H9 (cell line): ENCODE results near the gene HSPB1. TPM values are rescaled to one million over a fixed set of nuclear protein-coding genes. Genes with fewer than 3 reads are reported as not detected.

Experiments
- DNase-seq: peaks from one replicate; pipeline ENCODE4 v3.0.0-alpha.2; 2017
- H2AFZ ChIP-seq: one replicate; pipeline ENCODE4 v1.6.1; 2013; ENCODE audit warnings: mild to moderate bottlenecking, low read length, control low read depth, moderate library complexity
- H2AK5ac ChIP-seq: 2 replicates; pipeline ENCODE4 v1.6.1; 2013; ENCODE audit warnings: low read length, control low read depth, mixed read lengths; ENCODE audit not compliant: insufficient read length
- H2BK120ac ChIP-seq: one replicate; pipeline ENCODE4 v1.6.1; 2013; ENCODE audit warnings: low read depth, mild to moderate bottlenecking, low read length, control low read depth, inconsistent platforms; ENCODE audit not compliant: poor library complexity, severe bottlenecking
- H2BK12ac ChIP-seq: 2 replicates; pipeline ENCODE4 v1.6.1; 2013; ENCODE audit warnings: low read length, control low read depth, mixed read lengths, low read depth; ENCODE audit not compliant: insufficient read length
- H2BK15ac ChIP-seq: 2 replicates; pipeline ENCODE4 v1.6.1; 2013; ENCODE audit warnings: low read depth, low read length, control low read depth
- H2BK20ac ChIP-seq: one replicate; pipeline ENCODE4 v1.6.1; 2013; ENCODE audit warnings: low read depth, mild to moderate bottlenecking, low read length, control low read depth, inconsistent platforms; ENCODE audit not compliant: poor library complexity, severe bottlenecking
- H2BK5ac ChIP-seq: 2 replicates; pipeline ENCODE4 v1.6.1; 2013; ENCODE audit warnings: low read length, control low read depth, mixed read lengths; ENCODE audit not compliant: insufficient read length
- H3K14ac ChIP-seq: 2 replicates; pipeline ENCODE4 v1.6.1; 2013; ENCODE audit warnings: low read length, control low read depth; ENCODE audit not compliant: insufficient read depth
- H3K18ac ChIP-seq: 2 replicates; pipeline ENCODE4 v1.6.1; 2013; ENCODE audit warnings: low read depth, mild to moderate bottlenecking, mixed read lengths, low read length, control low read depth; ENCODE audit not compliant: insufficient read length
- H3K23ac ChIP-seq: 2 replicates; pipeline ENCODE4 v1.6.1; 2013; ENCODE audit warnings: low read length, control low read depth, mixed read lengths, low read depth; ENCODE audit not compliant: insufficient read length
- H3K23me2 ChIP-seq: 2 replicates; pipeline ENCODE4 v1.6.1; 2013; ENCODE audit warnings: low read depth, mild to moderate bottlenecking, mixed read lengths, low read length, control low read depth; ENCODE audit not compliant: insufficient read length, poor library complexity, severe bottlenecking
- H3K27ac ChIP-seq: 2 replicates; pipeline ENCODE4 v1.5.1; 2013; ENCODE audit warnings: low read length, control low read depth, mixed read lengths, low read depth; ENCODE audit not compliant: insufficient read length
- H3K27me3 ChIP-seq: 2 replicates; pipeline ENCODE4 v1.6.1; 2013; ENCODE audit warnings: low read length, control low read depth, inconsistent platforms; ENCODE audit not compliant: insufficient read depth
- H3K4ac ChIP-seq: 2 replicates; pipeline ENCODE4 v1.6.1; 2013; ENCODE audit warnings: low read depth, mild to moderate bottlenecking, control low read depth, inconsistent platforms, low read length, moderate library complexity
- H3K4me1 ChIP-seq: 2 replicates; pipeline ENCODE4 v1.6.1; 2013; ENCODE audit warnings: low read length, control low read depth, inconsistent platforms; ENCODE audit not compliant: insufficient read depth
- H3K4me2 ChIP-seq: 2 replicates; pipeline ENCODE4 v1.6.1; 2013; ENCODE audit warnings: low read length, control low read depth, mixed read lengths; ENCODE audit not compliant: insufficient read length, insufficient read depth
- H3K56ac ChIP-seq: 2 replicates; pipeline ENCODE4 v1.6.1; 2013; ENCODE audit warnings: low read depth, mild to moderate bottlenecking, mixed read lengths, low read length, control low read depth; ENCODE audit not compliant: insufficient read length
- H3K79me1 ChIP-seq: 2 replicates; pipeline ENCODE4 v1.6.1; 2013; ENCODE audit warnings: low read depth, mild to moderate bottlenecking, moderate library complexity, low read length, control low read depth, inconsistent platforms; ENCODE audit not compliant: insufficient read depth, poor library complexity, severe bottlenecking
- H3K79me2 ChIP-seq: 2 replicates; pipeline ENCODE4 v1.6.1; 2013; ENCODE audit warnings: low read length, control low read depth, inconsistent platforms; ENCODE audit not compliant: insufficient read depth
- H3K9ac ChIP-seq: 2 replicates; pipeline ENCODE4 v1.6.1; 2013; ENCODE audit warnings: low read length, control low read depth, mixed read lengths; ENCODE audit not compliant: insufficient read length; ENCODE audit errors: extremely low read depth
- H3K9me3 ChIP-seq: one replicate; pipeline ENCODE4 v1.6.1; 2013; ENCODE audit warnings: low read depth, low read length, inconsistent platforms; ENCODE audit not compliant: control insufficient read depth
- H3T11ph ChIP-seq: one replicate; pipeline ENCODE4 v1.6.1; 2013; ENCODE audit warnings: mild to moderate bottlenecking, low read length, control low read depth, inconsistent platforms
- H4K20me1 ChIP-seq: one replicate; pipeline ENCODE4 v1.6.1; 2013; ENCODE audit not compliant: control insufficient read depth, insufficient read length, insufficient read depth
- H4K5ac ChIP-seq: 2 replicates; pipeline ENCODE4 v1.6.1; 2013; ENCODE audit warnings: low read depth, mild to moderate bottlenecking, mixed read lengths, low read length, control low read depth; ENCODE audit not compliant: insufficient read length
- H4K8ac ChIP-seq: replicated peaks from 2 replicates; pipeline ENCODE4 v1.6.1; 2013; ENCODE audit warnings: low read length, control low read depth, mixed read lengths, low read depth; ENCODE audit not compliant: insufficient read length
- H4K91ac ChIP-seq: 2 replicates; pipeline ENCODE4 v1.6.1; 2013; ENCODE audit warnings: low read depth, mild to moderate bottlenecking, moderate library complexity, mixed read lengths, low read length, control low read depth; ENCODE audit not compliant: insufficient read length
- H3K27ac Mint-ChIP-seq, 3 experiments: 2 replicates in 2 of 3; 3 replicates in 1 of 3; pipeline ENCODE4 v1.8.0; 2020 to 2021; ENCODE audit warnings: mixed read lengths in 3 of 3, mild to moderate bottlenecking in 1 of 3, moderate library complexity in 1 of 3
- H3K27me3 Mint-ChIP-seq: 2 replicates; pipeline ENCODE4 v1.8.0; 2021; ENCODE audit warnings: low read depth, mild to moderate bottlenecking, moderate library complexity, mixed read lengths
- H3K36me3 Mint-ChIP-seq, 3 experiments: 2 replicates in 2 of 3; 3 replicates in 1 of 3; pipeline ENCODE4 v1.8.0; 2020 to 2021; ENCODE audit warnings: low read depth in 3 of 3, mixed read lengths in 3 of 3; ENCODE audit not compliant: insufficient read depth in 1 of 3
- H3K4me1 Mint-ChIP-seq, 2 experiments: 2 replicates each; pipeline ENCODE4 v1.8.0; 2020; ENCODE audit warnings: mixed read lengths in 2 of 2
- H3K4me3 Mint-ChIP-seq, 2 experiments: 2 replicates in 1 of 2; 3 replicates in 1 of 2; pipeline ENCODE4 v1.8.0; 2020 to 2021; ENCODE audit warnings: mild to moderate bottlenecking in 2 of 2, mixed read lengths in 2 of 2, moderate library complexity in 1 of 2
- H3K9me3 Mint-ChIP-seq, 2 experiments: 2 replicates in 1 of 2; 3 replicates in 1 of 2; pipeline ENCODE4 v1.8.0; 2020; ENCODE audit warnings: mild to moderate bottlenecking in 2 of 2, mixed read lengths in 2 of 2, moderate library complexity in 1 of 2
- CTCF ChIP-seq: fragments of 200-600 bp; sonication (generic); conservative IDR thresholded peaks from 3 replicates; pipeline ENCODE4 v1.8.0; 2021; ENCODE audit warnings: antibody characterized with exemption, mild to moderate bottlenecking
- WGBS: extraction: QIAGEN DNeasy Blood & Tissue Kit; methylation state at CpG from one replicate; pipeline ENCODE4 v1.1.7; 2013; ENCODE audit warnings: missing lambda C conversion rate, low lambda C conversion rate, mixed read lengths; ENCODE audit not compliant: insufficient read length; ENCODE audit errors: extremely low coverage; 5-methylcytosine and 5-hydroxymethylcytosine counted together
- total RNA-seq: library from RNA; stranded (reverse); gene quantifications from 2 replicates; pipeline ENCODE4 v1.2.1, GENCODE V29; 2021

Gene HSPB1
- total RNA-seq, 1 experiment from 2014 or later = 186 TPM

GRCh38 chr7:76282344-76283253 is 19.9 kb upstream of the HSPB1 start:
- H4K20me1 ChIP-seq = no peaks in the 10 kb centered on the region
- no peak overlapping the region for H3K4ac ChIP-seq
- Mint-ChIP-seq H3K4me1 (peaks cover 11 to 30% of the 10 kb centered on the region in 2 experiments), H3K4me3 (peak overlapping the region; percentile 72 to 96), H3K27ac (no peak overlapping the region; a peak in 1 of 7 replicates), H3K9me3 (peaks cover 0 to 2% of the 10 kb centered on the region in 2 experiments; a peak in 2 of 5 replicates), H3K36me3 (peaks cover 6 to 23% (median 9%) of the 10 kb centered on the region in 3 experiments), H3K27me3 (peaks cover 68% of the 10 kb centered on the region)
- H3K18ac ChIP-seq = no peak overlapping the region
- no peak overlapping the region for H4K91ac ChIP-seq
- H2AK5ac ChIP-seq = no peak overlapping the region
- no peaks in the 10 kb centered on the region for H3K9me3 ChIP-seq
- no CpG with 5 or more reads among the region's 98 CpGs for WGBS
- peak overlapping the region; percentile 63 for H3K4me2 ChIP-seq
- H2BK120ac ChIP-seq = no peak overlapping the region
- H3K23me2 ChIP-seq = peaks cover 8% of the 10 kb centered on the region
- H3K56ac ChIP-seq = no peak overlapping the region
- H3K23ac ChIP-seq = no peak overlapping the region
- no peak overlapping the region for H2BK12ac ChIP-seq
- no peaks in the 10 kb centered on the region for H3K79me2 ChIP-seq
- no peaks in the 10 kb centered on the region for H3K4me1 ChIP-seq
- no peak overlapping the region for H3K27ac ChIP-seq
- no peak overlapping the region for H4K5ac ChIP-seq
- peaks cover 7% of the 10 kb centered on the region; the same call in 1 of the 2 replicates for H3K27me3 ChIP-seq
- H3K9ac ChIP-seq = no peak overlapping the region
- no peak overlapping the region for H2BK5ac ChIP-seq
- peak overlapping the region; percentile 31; the same call in 1 of the 2 replicates for H3K14ac ChIP-seq
- no peak overlapping the region for H2AFZ ChIP-seq
- no peak overlapping the region for H4K8ac ChIP-seq
- H3K79me1 ChIP-seq = no peaks in the 10 kb centered on the region
- peak; percentile 73 for DNase-seq
- TF ChIP-seq CTCF = no peak
- no peak overlapping the region for H2BK15ac ChIP-seq
- H3T11ph ChIP-seq = no peak overlapping the region
- H2BK20ac ChIP-seq = no peak overlapping the region
